HG02798 (cell line): ENCODE data around the gene IL17RA.
A peak's percentile ranks its signal among the peaks of the same experiment; 100 is the strongest.
"Not testable (repeated sequence)": the region's sequence is repeated elsewhere in the genome, so short reads cannot be mapped to it uniquely, and the experiment has no call there.

Source experiments
- ATAC-seq: cut with Tn5 transposase; IDR thresholded peaks from one replicate; pipeline ENCODE4 v1.9.1; 2021; ENCODE audit warnings: mild to moderate bottlenecking; ENCODE audit not compliant: unreplicated experiment, poor library complexity

IL17RA gene

DNA sequence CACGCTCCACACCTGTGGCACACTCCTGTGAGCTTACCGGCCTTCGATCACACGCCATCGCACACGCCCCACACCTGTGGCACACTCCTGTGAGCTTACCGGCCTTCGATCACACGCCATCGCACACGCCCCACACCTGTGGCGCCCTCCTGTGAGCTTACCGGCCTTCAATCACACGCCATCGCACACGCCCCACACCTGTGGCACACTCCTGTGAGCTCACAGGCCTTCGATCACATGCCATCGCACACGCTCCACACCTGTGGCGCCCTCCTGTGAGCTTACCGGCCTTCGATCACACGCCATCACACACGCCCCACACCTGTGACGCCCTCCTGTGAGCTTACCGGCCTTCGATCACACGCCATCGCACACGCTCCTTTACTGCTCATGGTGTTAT is 62.7 kb downstream of the IL17RA start:
- not testable (repeated sequence) for ATAC-seq

DNA sequence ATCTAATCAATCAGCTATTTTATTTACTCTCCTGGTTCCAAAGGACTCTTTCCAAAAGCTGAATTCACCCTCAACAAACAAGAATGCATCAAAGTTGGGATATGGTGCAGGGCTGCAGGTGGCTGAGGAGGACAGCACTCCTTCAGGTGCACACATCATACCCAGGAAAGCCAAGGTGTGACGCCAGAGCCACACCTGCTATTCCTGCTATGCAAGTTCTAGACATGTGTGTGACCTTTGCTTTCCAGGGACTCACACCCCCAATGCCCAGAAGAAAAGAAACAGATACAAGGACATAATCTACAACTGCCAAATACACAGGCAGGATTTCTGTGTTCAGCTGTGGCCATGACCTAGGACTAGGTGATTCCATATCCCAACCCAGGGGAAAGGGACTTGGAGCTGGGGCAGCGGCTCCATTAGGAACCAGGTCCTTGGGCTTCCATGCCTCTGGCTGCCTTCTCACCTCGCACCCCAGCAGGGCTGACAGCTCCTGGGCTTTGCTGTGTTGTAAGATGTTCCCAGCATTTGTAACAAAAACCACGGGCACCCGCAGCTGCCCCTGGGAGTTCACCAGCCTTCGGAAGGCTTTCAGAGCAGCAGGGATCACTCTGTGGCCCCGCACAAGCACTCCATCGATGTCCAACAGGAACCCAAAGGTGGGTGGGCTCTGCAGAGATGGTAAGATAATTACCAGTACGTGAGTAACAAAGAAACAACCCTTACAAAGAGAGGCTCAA is 64.4 kb downstream of the IL17RA start:
- ATAC-seq = no peak

DNA sequence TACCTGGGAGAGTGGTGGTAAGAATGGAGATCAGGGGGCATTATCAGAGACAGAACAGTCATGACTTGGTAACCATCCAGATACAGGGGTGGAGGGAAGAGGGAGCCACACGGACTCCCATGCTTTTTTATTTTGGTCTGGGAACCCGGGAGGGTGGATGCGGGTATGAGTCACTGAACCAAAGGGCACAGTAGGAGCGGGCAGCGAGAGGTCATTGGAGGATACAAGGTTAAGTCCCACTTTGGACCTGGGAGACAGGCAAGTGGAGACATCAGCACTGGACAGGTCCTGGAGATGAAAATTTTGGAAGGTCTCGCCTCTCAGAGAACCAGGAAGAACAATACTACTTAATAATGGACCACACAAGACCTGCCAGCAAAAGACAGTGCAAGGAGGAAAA is 67.5 kb downstream of the IL17RA start:
- ATAC-seq = no peak

DNA sequence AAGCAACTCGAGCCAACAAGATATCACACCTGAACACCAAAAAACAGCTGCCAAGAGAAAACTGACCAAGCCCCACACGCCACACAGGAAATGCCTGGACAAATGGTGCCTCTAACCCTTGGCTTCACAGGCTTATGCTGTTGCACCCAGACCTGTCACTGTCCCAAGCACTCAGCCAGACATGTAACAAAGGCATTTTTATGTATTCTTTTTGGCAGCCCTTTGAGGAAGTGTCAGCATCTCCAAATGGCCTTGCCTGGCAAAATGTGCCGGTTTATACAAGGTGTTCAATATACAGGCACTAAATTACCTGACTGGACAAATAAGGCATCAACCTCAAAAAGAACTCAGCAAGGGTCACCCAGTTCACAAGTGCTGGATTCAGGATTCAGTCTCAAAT is 68.2 kb downstream of the IL17RA start:
- no peak for ATAC-seq

DNA sequence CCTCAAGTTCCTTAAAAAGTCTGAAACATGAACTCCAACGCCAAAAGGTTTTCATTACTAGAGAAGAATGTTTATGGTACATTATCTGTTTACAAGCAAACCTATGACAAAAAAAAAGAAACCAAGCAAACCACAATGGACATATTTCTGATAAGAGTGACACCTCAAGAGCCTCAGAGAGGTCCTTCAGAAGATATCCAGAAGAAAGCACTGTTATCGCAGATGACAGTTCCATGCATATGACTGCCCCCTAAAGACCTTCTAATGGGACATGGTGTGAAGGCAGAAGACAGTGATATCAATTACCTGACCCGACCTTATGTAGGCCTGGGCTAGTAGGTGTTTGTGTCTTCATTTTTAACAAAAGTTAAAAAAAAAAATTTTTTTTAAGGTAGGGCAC is 71.1 kb downstream of the IL17RA start:
- ATAC-seq = no peak

DNA sequence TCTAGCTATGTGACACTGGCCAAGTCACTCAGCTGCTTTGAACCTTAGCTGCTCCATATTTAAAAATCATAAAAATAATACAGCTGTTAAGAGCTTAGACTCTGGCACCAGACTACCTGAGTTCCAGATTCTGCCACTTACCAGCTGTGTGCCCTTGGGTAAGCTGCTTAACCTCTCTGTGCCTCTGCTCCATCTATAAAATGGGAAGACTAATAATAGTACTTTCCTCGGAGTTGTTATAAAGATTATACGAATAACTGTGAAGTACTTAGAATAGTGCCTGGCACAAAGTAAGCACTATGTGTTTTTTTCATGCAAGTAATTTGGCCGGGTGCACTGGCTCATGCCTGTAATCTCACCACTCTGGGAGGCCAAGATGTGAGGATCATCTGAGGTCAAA is 72.9 kb downstream of the IL17RA start:
- ATAC-seq = no peak

DNA sequence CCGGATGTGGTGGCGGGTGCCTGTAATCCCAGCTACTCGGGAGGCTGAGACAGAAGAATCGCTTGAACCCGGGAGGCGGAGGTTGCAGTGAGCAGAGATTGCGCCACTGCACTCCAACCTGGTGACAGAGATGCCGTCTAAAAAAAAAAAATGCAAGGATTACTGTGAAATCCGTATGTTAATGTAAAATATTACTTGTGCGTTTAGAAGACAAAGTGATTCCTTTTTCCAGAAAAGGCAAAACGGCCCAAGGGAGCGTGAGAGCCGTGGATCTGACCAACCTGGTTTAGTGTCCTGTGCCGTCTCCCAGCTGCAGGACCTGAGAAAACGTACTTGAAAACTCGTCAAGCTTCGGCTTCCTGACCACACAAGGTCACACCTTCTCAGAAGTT is 73.4 kb downstream of the IL17RA start:
- no peak for ATAC-seq

DNA sequence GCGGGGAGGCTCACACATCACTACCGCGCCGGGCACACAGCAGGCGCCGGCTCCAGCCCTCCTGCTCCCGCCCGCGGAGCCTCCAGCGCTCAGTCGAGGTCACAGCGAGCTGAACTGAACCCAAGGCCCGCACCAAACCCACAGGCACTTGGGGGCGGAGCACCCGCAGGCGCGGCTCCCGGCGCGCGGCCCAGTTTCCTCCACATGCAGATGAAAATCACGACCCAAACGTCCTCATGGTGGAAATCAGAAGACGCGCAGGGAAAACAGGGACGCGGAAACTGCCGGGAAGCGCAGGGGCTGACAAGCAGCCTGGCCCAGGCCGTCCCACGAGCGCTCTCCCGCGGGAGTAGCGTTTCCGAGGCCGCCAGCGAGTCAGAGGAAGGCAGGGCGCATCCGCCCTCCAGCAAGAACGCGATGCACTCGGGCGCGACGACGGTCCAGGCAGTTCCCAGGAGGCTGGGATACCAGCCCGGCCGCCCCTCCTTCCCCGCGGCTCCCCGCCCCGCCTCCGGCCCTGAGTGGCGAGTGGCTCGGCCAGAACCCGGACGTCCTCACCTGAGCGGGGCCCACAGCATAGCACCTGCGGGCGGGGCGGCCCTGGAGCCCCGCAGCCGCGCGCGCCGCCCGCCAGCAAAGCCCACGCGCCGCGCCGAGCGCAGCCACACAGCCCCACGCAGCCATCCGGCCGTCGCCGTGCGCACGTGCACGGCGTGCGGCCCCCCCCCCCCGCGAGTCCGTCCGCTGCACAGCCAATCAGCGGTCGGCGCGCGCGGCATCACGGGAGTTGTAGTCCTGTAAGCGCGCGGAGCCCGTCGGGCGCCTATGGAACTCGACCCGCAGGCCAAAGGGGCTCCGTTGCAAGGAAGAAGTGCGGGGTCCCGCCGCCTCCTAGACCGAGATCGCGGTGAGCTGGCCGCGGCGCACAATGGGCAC is 74.0 kb downstream of the IL17RA start, which contains the start of gene HDHD5:
TSS of gene HDHD5 (minus strand) at position 710 of the 936 bp plus-strand sequence. CDS start at position 684, 26 bp downstream.
- ATAC-seq = peak; percentile 82

DNA sequence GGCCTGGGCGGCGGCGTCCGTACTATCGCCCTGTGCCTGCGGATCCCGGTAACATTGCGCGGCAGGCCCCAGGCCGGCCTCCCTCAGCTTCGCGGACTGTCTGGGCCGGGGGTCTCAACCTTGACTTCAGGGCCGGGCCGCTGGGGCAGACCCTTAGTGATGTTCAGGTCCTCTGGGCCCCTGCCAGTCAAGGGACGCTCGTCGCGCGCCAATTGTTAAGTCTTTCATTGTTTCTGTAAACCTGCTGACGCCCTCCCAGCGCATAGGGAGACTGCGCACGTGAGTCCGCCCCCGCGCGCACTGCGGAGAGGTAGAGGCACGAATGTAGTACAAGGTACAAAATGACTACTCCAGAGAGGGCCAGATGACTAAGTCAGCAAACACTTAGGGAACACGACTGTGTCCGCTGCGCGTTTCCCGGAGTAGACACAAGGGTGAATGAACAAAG is 74.7 kb downstream of the IL17RA start:
- ATAC-seq = peak; percentile 21

DNA sequence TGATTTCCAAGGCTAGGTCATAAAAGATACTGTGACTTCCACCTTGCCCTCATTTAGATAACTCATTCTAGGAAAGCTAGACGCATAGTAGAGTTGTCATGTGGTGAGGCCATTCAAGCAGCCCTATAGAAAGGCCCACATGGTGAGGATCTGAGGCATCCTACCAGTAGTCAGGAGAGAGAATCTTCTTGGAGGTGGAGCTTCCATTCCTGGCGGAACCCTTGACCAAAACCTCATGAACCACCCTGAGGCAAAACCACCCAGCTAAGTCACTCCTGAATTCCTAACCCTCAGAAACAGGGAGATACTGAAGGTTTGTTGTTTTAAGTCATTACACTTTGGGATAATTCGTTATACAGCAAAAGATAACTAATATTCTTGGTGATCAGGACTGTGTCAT is 77.2 kb downstream of the IL17RA start:
- ATAC-seq = no peak

DNA sequence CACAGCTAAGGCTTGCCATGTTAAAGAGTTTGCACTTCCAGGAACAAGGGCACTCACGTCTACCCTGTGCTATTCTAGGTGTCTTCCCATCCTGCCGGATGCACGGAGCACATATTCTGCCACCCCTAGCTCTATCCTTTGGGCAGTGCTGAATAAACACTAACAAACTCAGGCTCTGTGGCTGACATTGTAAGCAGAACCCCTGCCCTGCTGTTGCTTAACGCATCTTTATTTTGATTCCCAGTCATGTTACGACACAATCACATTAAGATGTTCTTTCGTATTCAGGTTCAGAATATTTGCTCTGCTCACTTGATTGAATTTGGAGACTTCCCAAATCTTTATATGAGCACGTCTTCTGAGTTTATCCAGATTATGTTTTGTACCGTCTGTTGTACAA is 77.9 kb downstream of the IL17RA start:
- no peak for ATAC-seq

DNA sequence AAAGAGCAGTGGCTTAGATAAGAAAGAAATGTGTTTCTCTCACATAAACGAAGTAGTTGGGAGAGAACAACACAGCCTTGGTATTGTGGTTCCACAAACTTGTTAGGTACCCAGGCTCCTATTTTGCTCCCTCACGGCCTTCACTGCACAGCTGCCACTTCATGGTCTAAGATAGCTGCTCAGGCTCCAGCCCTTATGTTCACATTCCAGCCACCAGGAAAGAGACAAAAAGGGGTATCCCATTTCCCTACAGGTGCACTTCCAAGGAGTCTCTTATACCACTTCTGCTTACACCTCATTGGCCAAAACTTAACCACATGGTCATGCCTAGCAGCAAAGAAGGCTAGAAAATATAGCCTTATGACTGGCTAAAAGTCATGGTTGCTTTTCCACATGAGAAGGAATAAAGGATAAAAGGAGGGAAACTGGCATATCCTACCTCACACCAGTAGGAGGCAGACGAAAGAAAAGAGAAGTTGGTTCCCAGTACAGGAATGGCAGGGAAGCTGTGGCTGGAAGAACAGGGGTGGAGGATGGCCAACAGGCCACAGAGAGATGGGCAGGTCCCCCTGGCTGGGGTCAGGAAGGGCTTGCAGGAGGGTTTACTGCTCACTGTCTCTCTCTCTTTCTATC is 79.7 kb downstream of the IL17RA start:
- no peak for ATAC-seq
